K562 (cell line): ENCODE results near the gene SLC7A10. TPM values are rescaled to one million over a fixed set of nuclear protein-coding genes. Genes with fewer than 3 reads are reported as not detected.

Source experiments
- ATAC-seq: fragments of 200-7000 bp; cut with Tn5 transposase; 3 replicates; pipeline ENCODE4 v1.9.1; 2020; ENCODE audit warnings: moderate library complexity
- BruUV-seq: library from RNA; stranded (reverse); fragments of 400-500 nt; replicated peaks from 2 replicates; lab custom pipeline; 2021; lab: Mats Ljungman, UMichigan
- CTCF ChIA-PET: fragments of 300-600 bp; formaldehyde crosslinking; extraction: SDS; loops from one replicate; lab custom pipeline; 2021; ENCODE audit warnings: low intra/inter-chr PET ratio; lab: Yijun Ruan, JAX
- POLR2A ChIA-PET: fragments of 300-600, 350-650 bp; sonication (Branson Sonifier 250); formaldehyde crosslinking; extraction: SDS; loops from one replicate; lab custom pipeline; 2021; ENCODE audit warnings: antibody characterized with exemption, inconsistent platforms; lab: Yijun Ruan, JAX
- DNase-seq, 4 experiments: peaks; one replicate each; pipeline versions ENCODE4 v3.0.0 to v3.0.0-alpha.2; 2011 to 2018; ENCODE audit warnings: low spot score in 3 of 4, mixed read lengths in 3 of 4; ENCODE audit errors: extremely low read depth in 1 of 4
- FAIRE-seq: peaks from 2 replicates; lab custom pipeline; 2011; peaks lifted over from hg19 to GRCh38; lab: Jason Lieb, UNC
- H2AFZ ChIP-seq: 2 replicates; pipeline ENCODE4 v1.6.0; 2011; ENCODE audit warnings: low read depth, low read length, control low read depth, inconsistent platforms
- H3K27ac ChIP-seq: fragments of 200-600 bp; 3 replicates; pipeline ENCODE4 v1.8.0; 2011; ENCODE audit warnings: low read depth, mild to moderate bottlenecking, control low read depth, inconsistent platforms, low read length, moderate library complexity, mixed read lengths; ENCODE audit errors: extremely low read depth
- H3K27me3 ChIP-seq, 2 experiments: fragments of 300-600 bp in 1 of 2; 2 replicates in 1 of 2; 3 replicates in 1 of 2; pipeline versions ENCODE4 v1.6.0 to v1.8.0; 2011; ENCODE audit warnings: inconsistent platforms in 2 of 2, low read length in 2 of 2, mild to moderate bottlenecking in 1 of 2, mixed read lengths in 1 of 2, moderate library complexity in 1 of 2; ENCODE audit not compliant: control insufficient read depth in 2 of 2, insufficient read depth in 2 of 2
- H3K36me3 ChIP-seq: fragments of 300-600 bp; 3 replicates; pipeline ENCODE4 v1.8.0; 2011; ENCODE audit warnings: mild to moderate bottlenecking, low read length, inconsistent platforms; ENCODE audit not compliant: control insufficient read depth, insufficient read depth
- H3K4me1 ChIP-seq, 2 experiments: fragments of 200-600 bp in 1 of 2; replicated peaks in 1 of 2; 2 replicates in 1 of 2; 3 replicates in 1 of 2; pipeline versions ENCODE4 v1.5.1 to v1.8.0; 2011; ENCODE audit warnings: inconsistent platforms in 2 of 2, low read length in 2 of 2, mild to moderate bottlenecking in 1 of 2, mixed read lengths in 1 of 2, moderate library complexity in 1 of 2; ENCODE audit not compliant: control insufficient read depth in 2 of 2, insufficient read depth in 2 of 2
- H3K4me2 ChIP-seq: 2 replicates; pipeline ENCODE4 v1.6.1; 2011; ENCODE audit warnings: low read length, control low read depth, inconsistent platforms, mixed read lengths; ENCODE audit not compliant: insufficient read depth
- H3K4me3 ChIP-seq: fragments of 200-600 bp; sonication (generic), shearing (Covaris generic); 2 replicates; pipeline ENCODE4 v1.5.1; 2016; ENCODE audit warnings: control low read depth, inconsistent platforms
- H3K79me2 ChIP-seq: fragments of 200-600 bp; 3 replicates; pipeline ENCODE4 v1.8.0; 2011; ENCODE audit warnings: low read length, inconsistent platforms; ENCODE audit not compliant: control insufficient read depth, insufficient read depth
- H3K9ac ChIP-seq, 2 experiments: 2 replicates each; pipeline versions ENCODE4 v1.6.0 to v1.6.1; 2011; ENCODE audit warnings: low read depth in 2 of 2, low read length in 2 of 2, control low read depth in 1 of 2, inconsistent platforms in 1 of 2, mild to moderate bottlenecking in 1 of 2, mixed read lengths in 1 of 2; ENCODE audit not compliant: insufficient read depth in 1 of 2
- H3K9me1 ChIP-seq: one replicate; pipeline ENCODE4 v1.6.0; 2011; ENCODE audit warnings: inconsistent platforms, mild to moderate bottlenecking, low read length, moderate library complexity; ENCODE audit not compliant: control insufficient read depth, insufficient read depth
- H3K9me3 ChIP-seq: replicated peaks from 2 replicates; pipeline ENCODE4 v1.5.1; 2011; ENCODE audit warnings: low read depth, low read length, inconsistent platforms; ENCODE audit not compliant: control insufficient read depth, insufficient read depth
- H4K20me1 ChIP-seq: replicated peaks from 2 replicates; pipeline ENCODE4 v1.6.1; 2011; ENCODE audit warnings: low read length, inconsistent platforms, mixed read lengths; ENCODE audit not compliant: control insufficient read depth, insufficient read depth
- COPS2 ChIP-seq: fragments of 450-650 bp; conservative IDR thresholded peaks from 2 replicates; pipeline ENCODE4 v1.6.1; 2016; ENCODE audit warnings: mild to moderate bottlenecking, moderate library complexity
- DACH1 ChIP-seq: fragments of 450-650 bp; IDR thresholded peaks from 2 replicates; pipeline ENCODE4 v1.6.1; 2018; ENCODE audit not compliant: partially characterized antibody
- MTF1 ChIP-seq: fragments of 250-450 bp; sonication (Bioruptor Pico); IDR thresholded peaks from 2 replicates; pipeline ENCODE4 v1.9.0; 2021; ENCODE audit warnings: moderate library complexity, mild to moderate bottlenecking, inconsistent platforms, borderline replicate concordance
- POU5F1 ChIP-seq: fragments of 150-350 bp; IDR thresholded peaks from 2 replicates; pipeline ENCODE4 v1.6.1; 2014; ENCODE audit warnings: borderline replicate concordance, low read length, low read depth, mild to moderate bottlenecking; ENCODE audit not compliant: partially characterized antibody
- RBBP5 ChIP-seq: fragments of 200-600 bp; sonication (generic); IDR thresholded peaks from 2 replicates; pipeline ENCODE4 v1.6.1; 2012; ENCODE audit warnings: borderline replicate concordance, mild to moderate bottlenecking, low read length, control low read depth, inconsistent platforms; ENCODE audit not compliant: insufficient read depth, poor library complexity, severe bottlenecking
- WGBS: fragments of 100-300 bp; shearing (Covaris generic); methylation state at CpG from one replicate; pipeline ENCODE4 v1.1.6; 2016; ENCODE audit warnings: low coverage, mixed read lengths; ENCODE audit not compliant: insufficient coverage; ENCODE audit errors: missing lambda C conversion rate; 5-methylcytosine and 5-hydroxymethylcytosine counted together
- in situ Hi-C: fragments of 300-500 bp; cut with MboI; formaldehyde crosslinking; loops from 4 replicates; pipeline ENCODE4 v1.15.0; 2018; ENCODE audit warnings: inconsistent platforms, mixed read lengths
- intact Hi-C: fragments of 100-400 bp; cut with micrococcal nuclease; formaldehyde crosslinking; loops from 2 replicates; pipeline ENCODE4 v1.14.2; 2022
- polyA plus RNA-seq, 8 experiments: library from polyadenylated mRNA; depleted of rRNA in 4 of 8; stranded (reverse) in 5 of 8; unstranded in 3 of 8; fragments of >200 nt; fragmentation: Nextera tagmentation in 2 of 8; fragmentation: Illumina TruSeq in 1 of 8; extraction: Ambion mirVana in 2 of 8; extraction: Trizol in 1 of 8; gene quantifications; 2 replicates each; pipeline versions ENCODE4 v1.2.1 to v1.2.3, GENCODE V29; 2011 to 2014; ENCODE audit warnings: inconsistent platforms in 1 of 8, missing spikeins in 1 of 8
- total RNA-seq, 7 experiments: library from RNA; depleted of rRNA in 6 of 7; stranded (reverse); fragments of >200 nt in 6 of 7; fragmentation: Illumina TruSeq in 2 of 7; extraction: Trizol in 2 of 7; gene quantifications; 2 replicates each; pipeline versions ENCODE4 v1.2.1 to v1.2.3, GENCODE V29; 2011 to 2021; ENCODE audit warnings: low replicate concordance in 1 of 7

Gene SLC7A10
- total and polyA plus RNA-seq, 9 of the 15 experiments (the other 6 are each of a cell fraction or from before 2014, with no cell fraction given) = 0.07 TPM; not detected in 8

DNA sequence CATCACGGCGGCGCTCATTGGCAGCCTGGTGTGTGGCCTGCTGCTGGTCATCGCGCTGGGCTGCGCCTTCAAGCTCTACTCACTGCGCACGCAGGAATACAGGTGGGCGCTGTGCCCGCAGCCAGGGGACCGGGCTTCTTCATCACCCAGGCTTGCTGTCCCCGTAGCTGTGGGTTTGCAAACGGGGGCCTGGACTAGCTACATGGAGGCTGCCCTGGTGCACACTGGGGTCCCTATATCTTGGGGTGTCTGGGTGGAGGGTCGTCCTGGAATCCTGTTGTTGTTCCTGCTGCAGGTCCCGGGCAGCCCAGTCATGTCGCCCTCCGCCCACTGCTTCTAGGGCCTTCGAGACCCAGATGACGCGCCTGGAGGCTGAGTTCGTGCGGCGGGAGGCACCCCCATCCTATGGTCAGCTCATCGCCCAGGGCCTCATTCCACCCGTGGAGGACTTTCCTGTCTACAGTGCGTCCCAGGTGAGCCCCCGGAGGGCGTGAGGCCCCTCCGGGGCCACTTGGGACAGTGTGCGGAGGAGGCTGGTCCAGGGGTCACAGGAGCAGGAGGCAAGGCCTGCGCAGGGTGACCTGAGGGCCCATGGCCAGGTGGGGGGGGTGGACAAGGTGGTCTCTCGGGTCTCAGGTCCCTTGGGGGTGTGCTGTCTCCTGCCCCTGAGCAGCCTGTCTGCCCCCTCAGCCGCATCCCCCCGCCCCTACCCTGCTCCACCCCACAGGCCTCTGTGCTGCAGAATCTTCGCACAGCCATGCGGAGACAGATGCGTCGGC is 19.2 kb downstream of the SLC7A10 start:
- Histone ChIP-seq H3K4me2 (no peak overlapping the region), H3K9me3 (no peaks in the 10 kb centered on the region), H3K9me1 (no peaks in the 10 kb centered on the region)
- no TSS peak for BruUV-seq
- POLR2A ChIA-PET = no interaction called here
- TF ChIP-seq POU5F1 (no peak), COPS2 (no peak), RBBP5 (peak; percentile 2), DACH1 (no peak), MTF1 (CRISPR knock-in tag) (no peak)
- TF ChIP-seq, all 486 proteins: peak for 1
- Histone ChIP-seq H3K27ac (no peak overlapping the region), H3K36me3 (no peaks in the 10 kb centered on the region), H2AFZ (no peak overlapping the region), H3K27me3 (peaks cover 9 to 90% of the 10 kb centered on the region in 2 experiments; a peak in 4 of 5 replicates), H4K20me1 (peaks cover 12% of the 10 kb centered on the region; the same call in 1 of the 2 replicates), H3K79me2 (no peaks in the 10 kb centered on the region), H3K4me3 (no peak overlapping the region), H3K4me1 (peaks cover 0 to 37% of the 10 kb centered on the region in 2 experiments; a peak in 2 of 5 replicates), H3K9ac (no peak overlapping the region)
- CTCF ChIA-PET = no interaction called here
- ATAC-seq (peak; percentile 17; the same call in 1 of the 3 replicates), DNase-seq (no peak), FAIRE-seq (no peak)
- intact Hi-C loops (no loop called here), in situ Hi-C loops (no loop called here)
- WGBS = 31% methylated on average over 32 of the region's 38 CpGs
